Breast epithelium (tissue), 4 donors: ENCODE data around the gene C9orf72. TPM values are rescaled to one million over a fixed set of nuclear protein-coding genes. Genes with fewer than 3 reads are reported as not detected.

Experiments used
- DNase-seq, 2 donors: peaks; one replicate each; pipeline ENCODE4 v3.0.0-alpha.2; 2019; ENCODE audit warnings: low spot score in 2 of 2
- H3K27ac ChIP-seq, 2 donors: fragments of 200-600 bp; sonication (generic) in 1 of 2; one replicate each; pipeline ENCODE4 v1.5.1; 2016 to 2019; ENCODE audit warnings: mild to moderate bottlenecking in 1 of 2
- H3K27me3 ChIP-seq, 2 donors: fragments of 200-600 bp; sonication (generic) in 1 of 2; one replicate each; pipeline versions ENCODE4 v1.5.1 to v1.6.0; 2017 to 2019; ENCODE audit warnings: control low read depth in 1 of 2, mild to moderate bottlenecking in 1 of 2
- H3K36me3 ChIP-seq: fragments of 200-600 bp; one replicate; pipeline ENCODE4 v1.5.1; 2019
- H3K4me1 ChIP-seq, 2 donors: fragments of 200-600 bp; sonication (generic); one replicate each; pipeline ENCODE4 v1.5.1; 2016 to 2019; ENCODE audit warnings: control low read depth in 1 of 2
- H3K4me3 ChIP-seq, 3 donors: fragments of 200-600 bp; sonication (generic); 1 replicate in 2 of 3; 2 replicates in 1 of 3; pipeline ENCODE4 v1.5.1; 2016 to 2019; ENCODE audit warnings: mild to moderate bottlenecking in 3 of 3, moderate library complexity in 2 of 3
- H3K9me3 ChIP-seq, 2 donors: fragments of 200-600 bp; sonication (generic) in 1 of 2; one replicate each; pipeline ENCODE4 v1.5.1; 2016 to 2019; ENCODE audit warnings: control low read depth in 1 of 2
- POLR2A ChIP-seq: fragments of 450-650 bp; IDR thresholded peaks from one replicate; pipeline ENCODE4 v1.6.1; 2016; ENCODE audit warnings: antibody characterized with exemption, mild to moderate bottlenecking, moderate library complexity
- POLR2AphosphoS5 ChIP-seq, 3 donors: sonication (generic); formaldehyde crosslinking; IDR thresholded peaks; one replicate each; pipeline ENCODE4 v1.6.1; 2017; ENCODE audit warnings: antibody characterized with exemption in 3 of 3
- intact Hi-C: fragments of 100-400 bp; cut with DNase I; formaldehyde crosslinking; loops from one replicate; pipeline ENCODE4 v1.15.1; 2023; ENCODE audit warnings: low total_unique reads
- total RNA-seq, 3 donors: library from RNA; depleted of rRNA; stranded (reverse); fragments of >200 nt; gene quantifications; one replicate each; pipeline ENCODE4 v1.1.0, GENCODE V29; 2016
- TF ChIP-seq, protein P1 (sequence below), 3 donors: fragments of 450-650 bp; IDR thresholded peaks; one replicate each; pipeline ENCODE4 v1.5.1; 2016 to 2017; ENCODE audit warnings: antibody characterized with exemption in 3 of 3, mild to moderate bottlenecking in 3 of 3, moderate library complexity in 3 of 3

C9orf72 gene
- total RNA-seq, 3 donors from 2014 or later = 20.8 to 43.9 (median 27.2) TPM

DNA sequence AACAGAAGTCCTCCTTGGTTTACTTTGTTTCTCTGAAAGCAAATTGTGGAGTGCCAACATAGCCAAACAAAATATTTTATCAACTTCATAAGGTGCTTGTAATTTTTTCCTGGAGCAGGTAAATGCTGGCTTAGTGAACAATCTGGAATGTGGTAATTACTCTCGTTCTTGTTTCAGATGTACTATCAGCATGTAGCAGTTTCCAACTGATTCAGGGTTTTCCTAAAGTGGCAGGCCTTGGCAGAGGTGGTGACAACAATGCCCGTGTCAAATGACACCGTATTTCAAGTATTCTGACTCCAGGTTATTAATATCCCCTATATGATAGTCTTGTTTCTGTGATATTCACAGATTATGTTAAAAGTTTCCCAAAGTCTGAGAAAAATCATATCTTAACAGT lies 1.2 kb downstream of the C9orf72 start:
- no peaks in the 10 kb centered on the region for H3K36me3 ChIP-seq
- no peaks in the 10 kb centered on the region for H3K27me3 ChIP-seq
- H3K4me3 ChIP-seq = peak overlapping the region; percentile 68 to 89 (median 77)
- intact Hi-C loops = no loop called here
- H3K27ac ChIP-seq = peak overlapping the region; percentile 97 to 99
- no peaks in the 10 kb centered on the region for H3K4me1 ChIP-seq
- DNase-seq = no peak
- no peaks in the 10 kb centered on the region for H3K9me3 ChIP-seq
- TF ChIP-seq POLR2AphosphoS5 (IDR thresholded peaks at IDR 0.05) (no peak), POLR2A (no peak)
- TF ChIP-seq, protein P1, sequence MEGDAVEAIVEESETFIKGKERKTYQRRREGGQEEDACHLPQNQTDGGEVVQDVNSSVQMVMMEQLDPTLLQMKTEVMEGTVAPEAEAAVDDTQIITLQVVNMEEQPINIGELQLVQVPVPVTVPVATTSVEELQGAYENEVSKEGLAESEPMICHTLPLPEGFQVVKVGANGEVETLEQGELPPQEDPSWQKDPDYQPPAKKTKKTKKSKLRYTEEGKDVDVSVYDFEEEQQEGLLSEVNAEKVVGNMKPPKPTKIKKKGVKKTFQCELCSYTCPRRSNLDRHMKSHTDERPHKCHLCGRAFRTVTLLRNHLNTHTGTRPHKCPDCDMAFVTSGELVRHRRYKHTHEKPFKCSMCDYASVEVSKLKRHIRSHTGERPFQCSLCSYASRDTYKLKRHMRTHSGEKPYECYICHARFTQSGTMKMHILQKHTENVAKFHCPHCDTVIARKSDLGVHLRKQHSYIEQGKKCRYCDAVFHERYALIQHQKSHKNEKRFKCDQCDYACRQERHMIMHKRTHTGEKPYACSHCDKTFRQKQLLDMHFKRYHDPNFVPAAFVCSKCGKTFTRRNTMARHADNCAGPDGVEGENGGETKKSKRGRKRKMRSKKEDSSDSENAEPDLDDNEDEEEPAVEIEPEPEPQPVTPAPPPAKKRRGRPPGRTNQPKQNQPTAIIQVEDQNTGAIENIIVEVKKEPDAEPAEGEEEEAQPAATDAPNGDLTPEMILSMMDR (IDR thresholded peaks at IDR 0.05) = no peak

GRCh38 chr9:27571011-27571410 lies 2.3 kb downstream of the C9orf72 start:
- TF ChIP-seq POLR2AphosphoS5 (IDR thresholded peaks at IDR 0.05) = no peak
- TF ChIP-seq, protein P1 (IDR thresholded peaks at IDR 0.05) = no peak
- no peak for TF ChIP-seq POLR2A
- Histone ChIP-seq H3K4me1 (no peaks in the 10 kb centered on the region), H3K36me3 (no peaks in the 10 kb centered on the region), H3K4me3 (no peak overlapping the region), H3K9me3 (no peaks in the 10 kb centered on the region), H3K27ac (peak overlapping the region in 1 of 2 donors; percentile 99), H3K27me3 (no peaks in the 10 kb centered on the region)
- intact Hi-C loops = no loop called here
- no peak for DNase-seq

DNA sequence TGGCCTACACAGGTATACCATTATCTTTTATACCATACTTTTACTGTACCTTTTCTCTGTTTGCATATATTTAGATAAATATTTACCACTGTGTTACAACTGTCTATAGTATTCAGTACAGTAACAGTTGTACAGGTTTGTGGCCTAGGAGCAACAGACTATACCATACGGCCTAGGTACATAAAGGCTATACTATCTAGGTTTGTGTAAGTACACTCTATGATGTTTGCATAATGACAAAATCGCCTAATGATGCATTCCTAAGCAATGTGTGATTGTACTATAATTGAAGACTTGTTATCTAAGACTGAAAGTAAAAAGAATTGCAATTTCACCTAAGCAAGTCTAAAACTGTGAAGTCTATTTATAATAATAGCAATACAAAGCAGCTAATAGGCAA lies 3.9 kb downstream of the C9orf72 start:
- H3K27me3 ChIP-seq = no peaks in the 10 kb centered on the region
- H3K36me3 ChIP-seq = no peaks in the 10 kb centered on the region
- H3K9me3 ChIP-seq = no peaks in the 10 kb centered on the region
- intact Hi-C loops = loop anchor here (5.0 kb wide), 1 partner anchor 392 kb away; no protein-coding TSS in a partner anchor
- no peak overlapping the region for H3K27ac ChIP-seq
- H3K4me1 ChIP-seq = no peaks in the 10 kb centered on the region
- H3K4me3 ChIP-seq = no peak overlapping the region
- DNase-seq = no peak
- TF ChIP-seq POLR2A (no peak), POLR2AphosphoS5 (IDR thresholded peaks at IDR 0.05) (no peak)
- TF ChIP-seq, protein P1 (IDR thresholded peaks at IDR 0.05) = no peak

DNA sequence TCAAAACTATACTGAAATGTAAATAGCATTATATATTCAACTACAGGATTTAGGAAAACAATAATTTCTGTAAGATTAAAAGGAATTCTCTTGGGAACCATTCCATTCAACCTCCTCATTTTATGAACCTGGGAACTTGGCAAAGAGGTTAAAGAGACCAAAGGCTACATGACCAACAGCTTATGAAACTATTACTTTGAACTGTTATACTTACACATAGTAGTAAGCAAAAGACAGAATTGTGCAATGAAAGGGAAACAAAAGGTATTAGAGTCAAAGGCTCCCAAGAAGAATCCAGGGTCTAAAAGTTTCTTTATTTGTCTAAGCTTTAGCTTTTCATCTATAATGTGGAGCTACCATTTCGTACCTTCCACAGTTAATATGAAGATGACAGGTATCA lies 7.2 kb downstream of the C9orf72 start:
- no peak for DNase-seq
- H3K27ac ChIP-seq = no peak overlapping the region
- H3K27me3 ChIP-seq = no peaks in the 10 kb centered on the region
- no peaks in the 10 kb centered on the region for H3K9me3 ChIP-seq
- H3K36me3 ChIP-seq = no peaks in the 10 kb centered on the region
- TF ChIP-seq POLR2AphosphoS5 (IDR thresholded peaks at IDR 0.05) (no peak), POLR2A (no peak)
- TF ChIP-seq, protein P1 (IDR thresholded peaks at IDR 0.05) = no peak
- intact Hi-C loops = loop anchor here (5.0 kb wide), 1 partner anchor 389 kb away; no protein-coding TSS in a partner anchor
- no peaks in the 10 kb centered on the region for H3K4me1 ChIP-seq
- H3K4me3 ChIP-seq = no peak overlapping the region

GRCh38 chr9:27565696-27566095 lies 7.6 kb downstream of the C9orf72 start:
- H3K36me3 ChIP-seq = no peaks in the 10 kb centered on the region
- intact Hi-C loops = loop anchor here (5.0 kb wide), 1 partner anchor 388 kb away; no protein-coding TSS in a partner anchor
- H3K4me1 ChIP-seq = no peaks in the 10 kb centered on the region
- H3K27me3 ChIP-seq = no peaks in the 10 kb centered on the region
- no peaks in the 10 kb centered on the region for H3K9me3 ChIP-seq
- H3K4me3 ChIP-seq = no peak overlapping the region
- H3K27ac ChIP-seq = no peak overlapping the region
- DNase-seq = no peak
- no peak for TF ChIP-seq POLR2A
- no peak for TF ChIP-seq POLR2AphosphoS5 (IDR thresholded peaks at IDR 0.05)
- TF ChIP-seq, protein P1 (IDR thresholded peaks at IDR 0.05) = no peak
